Endothelial cell (in vitro differentiated cells): ENCODE results near the gene CCNE1. TPM values are rescaled to one million over a fixed set of nuclear protein-coding genes. Genes with fewer than 3 reads are reported as not detected.

Experiments
- DNase-seq: peaks from one replicate; pipeline ENCODE4 v3.0.0; 2021; ENCODE audit warnings: low spot score
- H3K27ac Mint-ChIP-seq: one replicate; pipeline ENCODE4 v1.8.0; 2021; ENCODE audit warnings: mixed read lengths, inconsistent platforms; ENCODE audit not compliant: unreplicated experiment
- H3K27me3 Mint-ChIP-seq: one replicate; pipeline ENCODE4 v1.8.0; 2021; ENCODE audit warnings: mild to moderate bottlenecking, moderate library complexity, mixed read lengths, inconsistent platforms; ENCODE audit not compliant: unreplicated experiment
- H3K36me3 Mint-ChIP-seq: one replicate; pipeline ENCODE4 v1.8.0; 2021; ENCODE audit warnings: mild to moderate bottlenecking, low read depth, mixed read lengths, inconsistent platforms; ENCODE audit not compliant: unreplicated experiment
- H3K4me1 Mint-ChIP-seq: one replicate; pipeline ENCODE4 v1.8.0; 2021; ENCODE audit warnings: mild to moderate bottlenecking, mixed read lengths, inconsistent platforms; ENCODE audit not compliant: unreplicated experiment
- H3K4me3 Mint-ChIP-seq: one replicate; pipeline ENCODE4 v1.8.0; 2021; ENCODE audit warnings: mild to moderate bottlenecking, mixed read lengths, inconsistent platforms; ENCODE audit not compliant: unreplicated experiment
- H3K9me3 Mint-ChIP-seq: one replicate; pipeline ENCODE4 v1.8.0; 2021; ENCODE audit warnings: mixed read lengths, inconsistent platforms; ENCODE audit not compliant: unreplicated experiment
- CTCF ChIP-seq: fragments of 200-600 bp; sonication (generic); IDR thresholded peaks from one replicate; pipeline ENCODE4 v1.5.0; 2021; ENCODE audit warnings: antibody characterized with exemption; ENCODE audit not compliant: unreplicated experiment
- total RNA-seq: library from RNA; stranded (reverse); fragmentation: NEBNext Ultra II Directional; extraction: Animal tissue kit (Norgen Biotek cat#: 25700); gene quantifications from one replicate; pipeline ENCODE4 v1.2.1, GENCODE V29; 2021; ENCODE audit not compliant: unreplicated experiment

CCNE1 gene
- total RNA-seq, 1 donor from 2014 or later, result 2.3 TPM

GRCh38 chr19:29781386-29782259 lies 30.2 kb upstream of the CCNE1 start:
- no peak for DNase-seq
- H3K9me3 Mint-ChIP-seq, result no peaks in the 10 kb centered on the region
- H3K27me3 Mint-ChIP-seq, result peaks cover 5% of the 10 kb centered on the region
- TF ChIP-seq CTCF, result no peak
- no peak overlapping the region for H3K27ac Mint-ChIP-seq
- H3K36me3 Mint-ChIP-seq, result no peaks in the 10 kb centered on the region
- no peaks in the 10 kb centered on the region for H3K4me1 Mint-ChIP-seq
- H3K4me3 Mint-ChIP-seq, result no peak overlapping the region

GRCh38 chr19:29782260-29782580 lies 29.6 kb upstream of the CCNE1 start:
- Mint-ChIP-seq H3K36me3 (no peaks in the 10 kb centered on the region), H3K27me3 (peaks cover 5% of the 10 kb centered on the region), H3K4me1 (no peaks in the 10 kb centered on the region), H3K9me3 (no peaks in the 10 kb centered on the region), H3K4me3 (no peak overlapping the region), H3K27ac (no peak overlapping the region)
- DNase-seq, result no peak
- TF ChIP-seq CTCF, result no peak

GRCh38 chr19:29783627-29784190 lies 28.1 kb upstream of the CCNE1 start:
- no peak for TF ChIP-seq CTCF
- DNase-seq, result no peak
- Mint-ChIP-seq H3K4me1 (no peaks in the 10 kb centered on the region), H3K9me3 (no peaks in the 10 kb centered on the region), H3K27me3 (peaks cover 5% of the 10 kb centered on the region), H3K27ac (no peak overlapping the region), H3K4me3 (no peak overlapping the region), H3K36me3 (no peaks in the 10 kb centered on the region)

GRCh38 chr19:29784598-29785223 lies 27.1 kb upstream of the CCNE1 start:
- H3K27me3 Mint-ChIP-seq, result peaks cover 4% of the 10 kb centered on the region
- H3K4me1 Mint-ChIP-seq, result no peaks in the 10 kb centered on the region
- no peaks in the 10 kb centered on the region for H3K36me3 Mint-ChIP-seq
- no peak overlapping the region for H3K27ac Mint-ChIP-seq
- H3K4me3 Mint-ChIP-seq, result no peak overlapping the region
- no peak for TF ChIP-seq CTCF
- H3K9me3 Mint-ChIP-seq, result no peaks in the 10 kb centered on the region
- no peak for DNase-seq

- no peak for DNase-seq
- H3K36me3 Mint-ChIP-seq, result no peaks in the 10 kb centered on the region
- no peaks in the 10 kb centered on the region for H3K4me1 Mint-ChIP-seq
- no peak overlapping the region for H3K4me3 Mint-ChIP-seq
- H3K27me3 Mint-ChIP-seq, result peaks cover 6% of the 10 kb centered on the region
- H3K27ac Mint-ChIP-seq, result no peak overlapping the region
- TF ChIP-seq CTCF, result no peak
- H3K9me3 Mint-ChIP-seq, result no peaks in the 10 kb centered on the region
Observed at GRCh38 chr19:29785360-29785759, 26.4 kb upstream of the CCNE1 start.
